GM13977 (cell line): Measurements from ENCODE around the gene HPCA.
A peak's percentile ranks its signal among the peaks of the same experiment; 100 is the strongest.

Experiments used
- DNase-seq: peaks from one replicate; pipeline ENCODE4 v3.0.0; 2012; ENCODE audit warnings: low spot score
- CTCF ChIP-seq: IDR thresholded peaks from 2 replicates; pipeline ENCODE4 v1.5.1; 2012; ENCODE audit warnings: mild to moderate bottlenecking, control low read depth; ENCODE audit not compliant: insufficient read depth; ENCODE audit errors: extremely low read depth, missing control alignments
- in situ Hi-C: fragments of 300-500 bp; cut with MboI; formaldehyde crosslinking; loops from one replicate; pipeline ENCODE4 v1.12.0; 2022; ENCODE audit warnings: low sequenced_read_pairs, low pct_unique_long_range_greater_than_20kb, mixed read lengths, inconsistent platforms; ENCODE audit not compliant: unreplicated experiment

Gene HPCA

GRCh38 chr1:32886004-32886827 lies at the start of gene HPCA:
TSS of gene HPCA (plus strand) at chr1:32886491. CDS start at chr1:32888899, 2,408 bp downstream.
- peak; percentile 69 for TF ChIP-seq CTCF
- in situ Hi-C loops = no loop called here
- DNase-seq = peak; percentile 71

GRCh38 chr1:32848354-32849063 lies 37.8 kb upstream of the HPCA start:
- peak; percentile 48 for DNase-seq
- TF ChIP-seq CTCF = no peak
- in situ Hi-C loops = no loop called here

- no peak for DNase-seq
- TF ChIP-seq CTCF = no peak
- in situ Hi-C loops = no loop called here
Observed at GRCh38 chr1:32855861-32856617, 30.3 kb upstream of the HPCA start.

- no peak for TF ChIP-seq CTCF
- no peak for DNase-seq
- in situ Hi-C loops = no loop called here
Observed at GRCh38 chr1:32858136-32858535, 28.2 kb upstream of the HPCA start.

- in situ Hi-C loops = no loop called here
- TF ChIP-seq CTCF = no peak
Observed at GRCh38 chr1:32858791-32859190, 27.5 kb upstream of the HPCA start.

GRCh38 chr1:32859915-32860314 lies 26.4 kb upstream of the HPCA start:
- no peak for DNase-seq
- in situ Hi-C loops = no loop called here
- no peak for TF ChIP-seq CTCF

More at GRCh38 chr1:32858791-32859190, 27.5 kb upstream of the HPCA start:
- no peak for DNase-seq
